Activated CD4-positive, CD25-positive, alpha-beta regulatory T cell treated with anti-CD3 and anti-CD28 coated beads, Interleukin-2, amount 50 U/mL, for 24 hours (primary cell): ENCODE results near the gene GALNT2.

ENCODE experiments used
- ATAC-seq, 2 donors: fragments of 150-1000 bp; cut with Tn5 transposase; one replicate each; pipeline ENCODE4 v1.10.0; 2021; ENCODE audit warnings: mild to moderate bottlenecking in 1 of 2, moderate library complexity in 1 of 2

The GALNT2 gene

DNA sequence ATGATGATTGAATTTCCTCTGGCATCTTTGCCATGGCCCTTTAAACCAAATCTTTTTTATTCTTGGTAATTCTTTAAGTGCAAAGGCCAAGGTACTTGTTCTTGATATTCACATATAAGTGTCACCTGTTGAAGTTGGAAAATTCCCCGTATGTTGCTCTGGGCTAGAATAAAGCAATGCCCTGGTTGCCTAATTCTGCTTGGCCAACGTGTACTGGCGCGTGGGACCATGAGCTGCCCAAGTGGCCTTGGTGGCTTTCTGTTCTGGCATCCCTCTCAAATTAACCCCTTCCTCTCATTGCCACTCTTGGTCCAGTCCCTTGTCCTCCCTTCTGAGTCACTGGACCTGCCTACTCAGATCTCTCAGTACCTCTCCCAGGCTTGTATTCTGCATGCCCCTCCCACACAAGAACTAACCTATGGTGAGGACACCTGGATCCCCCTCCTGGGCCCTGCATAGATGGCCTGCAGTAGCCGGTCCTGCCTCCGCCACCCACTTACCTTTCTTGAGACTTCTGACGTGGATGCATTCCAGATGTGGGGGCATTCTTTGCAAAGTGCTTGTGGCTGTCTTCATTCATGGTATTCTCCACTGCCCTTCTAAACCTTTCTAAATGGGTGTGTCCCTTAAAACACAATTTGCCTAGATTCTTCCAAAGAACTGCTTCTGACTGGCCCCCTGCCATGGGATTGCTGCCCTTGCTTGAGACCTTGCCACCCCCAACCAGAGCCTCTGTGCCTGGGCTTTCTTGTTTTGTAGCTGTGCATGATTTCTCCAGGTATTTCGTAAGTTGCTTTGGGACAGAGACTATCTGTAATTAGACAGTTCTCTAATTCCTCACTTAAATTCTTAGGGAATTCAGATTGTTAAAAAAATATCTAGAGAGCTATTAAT, 152.4 kb downstream of the GALNT2 start:
- no peak for ATAC-seq

GRCh38 chr1:230220478-230220877, 153.4 kb downstream of the GALNT2 start:
- no peak for ATAC-seq

DNA sequence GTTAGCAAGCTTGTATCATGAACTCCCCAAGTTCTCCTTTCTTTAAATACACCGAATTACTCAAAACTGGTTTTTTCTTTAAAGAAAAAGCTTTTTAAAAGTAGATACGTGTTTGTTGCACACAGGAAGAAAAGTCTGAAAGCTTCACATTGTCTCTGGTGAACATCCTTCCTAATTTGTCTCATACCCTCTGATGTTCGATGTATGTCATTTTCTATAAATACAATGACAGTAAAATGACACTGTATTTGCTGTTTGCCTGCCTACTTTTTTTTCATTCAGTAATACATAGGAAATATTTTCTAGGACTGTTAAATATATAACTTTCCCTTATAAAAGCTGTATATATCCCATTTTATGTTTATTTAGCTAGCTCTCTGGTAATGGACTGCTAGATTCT, 153.9 kb downstream of the GALNT2 start:
- ATAC-seq: no peak

- peak in 1 of 2 donors; percentile 43 for ATAC-seq
Observed at GRCh38 chr1:230222678-230223077, 155.6 kb downstream of the GALNT2 start.

DNA sequence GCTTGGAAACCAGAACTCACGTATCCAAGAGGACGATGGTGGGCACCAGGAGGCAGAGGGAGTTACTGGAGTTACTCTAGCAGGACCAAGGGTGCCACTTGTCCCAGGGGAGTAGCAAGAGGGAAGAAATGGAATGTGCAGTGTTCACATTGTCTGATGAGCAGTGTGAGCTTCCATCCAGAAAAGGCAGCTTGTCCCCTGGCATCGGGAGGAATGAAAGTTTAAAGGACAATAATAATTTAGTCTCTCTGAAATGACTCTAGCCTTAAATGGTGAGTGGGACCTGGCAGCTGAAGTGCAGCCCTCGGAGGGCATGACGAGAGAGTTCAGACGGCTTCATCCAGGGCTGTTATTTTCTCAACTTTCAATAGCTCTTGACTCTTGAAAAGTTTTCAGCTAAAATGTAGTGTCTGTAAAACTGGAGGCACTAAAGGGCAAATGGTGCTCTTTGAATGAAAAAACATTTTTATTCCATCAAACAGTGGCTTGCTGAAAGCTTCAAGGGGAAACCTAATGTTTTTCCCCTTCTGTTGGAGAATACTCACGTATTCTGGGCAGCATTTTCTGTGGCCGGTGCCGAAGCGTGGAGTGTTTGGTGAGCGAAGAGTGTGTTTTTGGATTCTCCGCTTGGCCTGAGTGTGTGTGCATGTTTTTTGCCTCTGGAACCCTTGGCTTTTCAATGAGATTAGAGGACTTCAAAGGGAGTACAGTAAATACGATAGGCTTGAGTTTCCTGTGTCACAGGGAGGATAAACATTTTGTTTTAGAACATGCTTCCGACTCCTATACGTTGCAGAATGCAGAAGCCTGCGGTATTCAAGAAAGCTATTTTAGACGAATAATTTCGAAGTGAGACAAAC, 157.3 kb downstream of the GALNT2 start:
- no peak for ATAC-seq

- ATAC-seq: no peak
Observed at GRCh38 chr1:230226007-230226800, 159.2 kb downstream of the GALNT2 start.

DNA sequence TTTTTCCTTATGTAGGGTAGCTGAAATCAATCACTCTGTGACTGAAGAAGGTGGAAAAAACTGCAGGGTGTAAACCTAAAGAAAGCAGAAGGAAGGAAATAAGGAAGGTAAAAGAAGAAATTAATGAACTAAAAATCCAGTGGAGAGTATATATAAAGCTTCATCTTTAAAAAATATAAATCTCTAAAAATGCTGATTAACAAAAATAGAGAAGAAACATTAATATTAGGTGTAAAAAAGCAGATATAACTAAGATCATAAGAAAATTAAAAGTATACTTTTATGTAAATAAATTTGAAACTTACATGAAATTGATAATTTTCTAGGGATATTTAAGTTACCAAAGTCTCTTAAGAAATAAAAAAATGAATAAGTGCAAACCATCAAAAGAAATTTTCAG, 159.8 kb downstream of the GALNT2 start:
- ATAC-seq: no peak

DNA sequence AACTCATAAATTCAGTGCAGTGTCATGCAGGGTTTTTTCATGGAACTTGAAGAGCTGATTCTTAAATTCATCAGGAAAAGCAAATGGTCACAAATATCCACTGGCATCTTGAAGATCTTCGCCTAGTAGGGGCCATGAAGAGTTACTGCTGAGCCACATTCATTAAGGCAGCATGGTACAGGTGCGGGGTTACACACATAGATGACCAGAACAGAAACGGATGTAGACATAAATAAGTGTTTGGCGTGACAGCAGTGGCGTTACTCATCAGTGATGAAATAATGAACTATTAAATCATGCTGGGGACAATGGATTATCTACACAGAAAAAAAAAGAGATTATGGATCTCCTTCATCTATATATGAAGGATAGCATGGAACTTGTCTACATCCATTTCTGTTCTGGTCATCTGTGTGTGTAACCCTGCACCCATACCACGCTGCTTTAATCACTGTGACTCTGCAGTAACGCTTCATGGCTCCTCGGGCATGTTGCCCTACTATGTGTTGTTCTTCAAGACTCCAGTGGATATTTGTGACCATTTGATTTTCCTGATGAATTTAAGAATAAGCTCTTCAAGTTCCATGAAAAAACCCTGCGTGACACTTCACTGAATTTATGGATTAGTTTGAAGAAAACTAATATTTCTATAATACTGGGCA, 161.3 kb downstream of the GALNT2 start:
- ATAC-seq: no peak

GRCh38 chr1:230230273-230230672, 163.2 kb downstream of the GALNT2 start:
- ATAC-seq: no peak

- ATAC-seq: peak in 1 of 2 donors; percentile 27
Observed at GRCh38 chr1:230230948-230231773, 164.1 kb downstream of the GALNT2 start.

DNA sequence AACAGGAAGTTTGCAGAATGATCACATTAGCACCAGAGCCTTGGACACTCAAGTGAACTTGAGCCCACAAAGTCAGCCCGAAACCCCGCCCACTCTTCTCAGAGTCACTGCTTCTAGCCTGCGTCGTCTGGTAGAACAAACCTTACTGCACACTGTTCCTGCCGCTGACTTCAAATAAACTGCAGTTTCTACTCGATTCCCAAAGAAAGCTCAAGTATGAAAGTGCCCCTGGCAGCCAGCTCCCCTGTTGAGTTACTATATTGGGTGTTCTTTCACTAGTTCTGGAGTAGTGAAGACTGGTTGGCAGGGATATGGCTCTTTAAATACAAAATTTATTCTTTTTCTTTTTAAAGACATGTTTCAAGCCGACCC, 164.7 kb downstream of the GALNT2 start:
- peak in 1 of 2 donors; percentile 38 for ATAC-seq

- no peak for ATAC-seq
Observed at GRCh38 chr1:230232371-230232771, 165.3 kb downstream of the GALNT2 start.

GRCh38 chr1:230233786-230234185, 166.7 kb downstream of the GALNT2 start:
- no peak for ATAC-seq

DNA sequence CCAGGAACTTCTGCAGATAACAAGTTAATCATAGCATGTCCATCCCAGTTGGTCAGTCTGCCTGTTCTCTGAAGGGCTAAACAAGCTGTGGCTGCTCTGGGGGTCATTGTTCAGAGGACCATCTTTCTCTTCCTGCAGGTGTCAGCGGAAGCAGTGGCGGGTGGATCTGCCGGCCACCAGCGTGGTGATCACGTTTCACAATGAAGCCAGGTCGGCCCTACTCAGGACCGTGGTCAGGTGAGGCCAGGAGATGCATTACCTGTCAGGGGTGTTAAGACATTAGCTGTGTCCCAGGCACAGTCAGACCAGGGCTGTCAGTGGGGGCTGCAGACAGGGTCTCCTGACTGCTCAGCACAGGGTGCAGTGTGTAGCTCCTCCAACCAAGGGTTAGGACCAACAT, 168.8 kb downstream of the GALNT2 start:
- ATAC-seq: no peak

GRCh38 chr1:230236301-230237008, 169.4 kb downstream of the GALNT2 start:
- ATAC-seq: no peak

GRCh38 chr1:230237009-230237370, 170.0 kb downstream of the GALNT2 start:
- ATAC-seq: no peak

DNA sequence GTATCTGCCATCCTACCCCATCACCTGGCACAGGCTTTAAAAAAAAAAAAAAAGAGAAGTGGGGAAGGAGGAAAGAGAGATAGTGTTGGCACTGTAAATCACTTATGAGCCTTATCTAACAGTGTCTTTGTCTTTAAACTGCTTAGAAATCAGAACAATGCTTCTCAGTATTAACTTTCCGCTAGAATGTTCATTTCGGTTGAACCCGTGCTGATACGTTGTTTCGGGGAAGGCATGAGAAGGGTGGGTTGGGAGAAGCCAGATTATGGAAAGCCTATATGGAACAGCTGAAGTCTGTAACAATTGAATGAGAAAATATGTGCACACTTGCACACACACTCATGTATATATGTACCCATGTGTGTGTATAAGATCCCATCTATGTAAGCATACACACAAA, 170.8 kb downstream of the GALNT2 start:
- no peak for ATAC-seq

GRCh38 chr1:230240446-230241086, 173.5 kb downstream of the GALNT2 start:
- peak; percentile 44 to 64 for ATAC-seq

- no peak for ATAC-seq
Observed at GRCh38 chr1:230242326-230242725, 175.3 kb downstream of the GALNT2 start.

- no peak for ATAC-seq
Observed at GRCh38 chr1:230243146-230243545, 176.1 kb downstream of the GALNT2 start.
